Measurements from ENCODE around the gene VPS41.

DNA sequence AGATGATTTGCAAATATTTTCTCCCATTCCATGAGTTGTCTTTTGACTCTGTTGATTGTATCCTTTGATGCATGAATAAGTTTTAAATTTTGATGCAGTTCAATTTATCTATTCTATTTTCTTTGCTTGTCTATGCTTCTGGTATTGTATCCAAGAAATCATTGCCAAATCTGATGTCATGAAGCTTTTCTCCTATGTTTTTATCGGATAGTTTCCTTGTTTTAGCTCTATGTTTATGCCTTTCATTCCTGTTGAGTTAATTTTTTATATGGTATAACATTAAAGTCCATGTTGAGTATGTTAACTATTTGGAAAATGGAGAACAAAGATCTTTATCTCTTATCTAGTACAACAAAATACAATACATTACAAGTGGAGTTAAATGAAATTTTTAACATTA is 27.6 kb upstream of the VPS41 start:
- TF ChIP-seq, protein P1, sequence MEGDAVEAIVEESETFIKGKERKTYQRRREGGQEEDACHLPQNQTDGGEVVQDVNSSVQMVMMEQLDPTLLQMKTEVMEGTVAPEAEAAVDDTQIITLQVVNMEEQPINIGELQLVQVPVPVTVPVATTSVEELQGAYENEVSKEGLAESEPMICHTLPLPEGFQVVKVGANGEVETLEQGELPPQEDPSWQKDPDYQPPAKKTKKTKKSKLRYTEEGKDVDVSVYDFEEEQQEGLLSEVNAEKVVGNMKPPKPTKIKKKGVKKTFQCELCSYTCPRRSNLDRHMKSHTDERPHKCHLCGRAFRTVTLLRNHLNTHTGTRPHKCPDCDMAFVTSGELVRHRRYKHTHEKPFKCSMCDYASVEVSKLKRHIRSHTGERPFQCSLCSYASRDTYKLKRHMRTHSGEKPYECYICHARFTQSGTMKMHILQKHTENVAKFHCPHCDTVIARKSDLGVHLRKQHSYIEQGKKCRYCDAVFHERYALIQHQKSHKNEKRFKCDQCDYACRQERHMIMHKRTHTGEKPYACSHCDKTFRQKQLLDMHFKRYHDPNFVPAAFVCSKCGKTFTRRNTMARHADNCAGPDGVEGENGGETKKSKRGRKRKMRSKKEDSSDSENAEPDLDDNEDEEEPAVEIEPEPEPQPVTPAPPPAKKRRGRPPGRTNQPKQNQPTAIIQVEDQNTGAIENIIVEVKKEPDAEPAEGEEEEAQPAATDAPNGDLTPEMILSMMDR (IDR thresholded peaks at IDR 0.05; ENCODE audit: borderline replicate concordance, extremely low read depth, low read length, poor library complexity, severe bottlenecking) = no peak
- TF ChIP-seq EZH2 (IDR thresholded peaks at IDR 0.05; ENCODE audit: borderline replicate concordance, low read depth, low read length, severe bottlenecking) = no peak

All from DND-41 (cell line).